Right lobe of liver (tissue), 4 donors: ENCODE data around the gene FOSB.

Experiments used
- CTCF ChIP-seq, 4 donors: fragments of 200-600 bp in 3 of 4; fragments of 450-650 bp in 1 of 4; IDR thresholded peaks; one replicate each; pipeline versions ENCODE4 v1.5.1 to v1.8.0; 2016 to 2022; ENCODE audit warnings: antibody characterized with exemption in 4 of 4, mild to moderate bottlenecking in 2 of 4
- POLR2A ChIP-seq: fragments of 450-650 bp; IDR thresholded peaks from one replicate; pipeline ENCODE4 v1.6.1; 2017; ENCODE audit warnings: antibody characterized with exemption, mild to moderate bottlenecking
- donor health status: DM: no; HTN: no; CAD: no.
- donor health status: DM: no; HTN: no; CAD: no.
- donor health status: DM: no; HTN: yes; CAD: no.

GRCh38 chr19:45420356-45420755 is 47.4 kb upstream of the FOSB start:
- TF ChIP-seq CTCF (IDR thresholded peaks at IDR 0.05) (no peak), POLR2A (no peak)
